Stimulated activated CD4-positive, alpha-beta T cell treated with anti-CD3 and anti-CD28 coated beads, Interleukin-1b, Interleukin-23, amount 100 ng/mL, for 48 hours (primary cell): ENCODE data around the gene SLC6A6.

Source experiments
- DNase-seq: peaks from one replicate; pipeline ENCODE4 v3.0.0-alpha.2; 2020

Gene SLC6A6

DNA sequence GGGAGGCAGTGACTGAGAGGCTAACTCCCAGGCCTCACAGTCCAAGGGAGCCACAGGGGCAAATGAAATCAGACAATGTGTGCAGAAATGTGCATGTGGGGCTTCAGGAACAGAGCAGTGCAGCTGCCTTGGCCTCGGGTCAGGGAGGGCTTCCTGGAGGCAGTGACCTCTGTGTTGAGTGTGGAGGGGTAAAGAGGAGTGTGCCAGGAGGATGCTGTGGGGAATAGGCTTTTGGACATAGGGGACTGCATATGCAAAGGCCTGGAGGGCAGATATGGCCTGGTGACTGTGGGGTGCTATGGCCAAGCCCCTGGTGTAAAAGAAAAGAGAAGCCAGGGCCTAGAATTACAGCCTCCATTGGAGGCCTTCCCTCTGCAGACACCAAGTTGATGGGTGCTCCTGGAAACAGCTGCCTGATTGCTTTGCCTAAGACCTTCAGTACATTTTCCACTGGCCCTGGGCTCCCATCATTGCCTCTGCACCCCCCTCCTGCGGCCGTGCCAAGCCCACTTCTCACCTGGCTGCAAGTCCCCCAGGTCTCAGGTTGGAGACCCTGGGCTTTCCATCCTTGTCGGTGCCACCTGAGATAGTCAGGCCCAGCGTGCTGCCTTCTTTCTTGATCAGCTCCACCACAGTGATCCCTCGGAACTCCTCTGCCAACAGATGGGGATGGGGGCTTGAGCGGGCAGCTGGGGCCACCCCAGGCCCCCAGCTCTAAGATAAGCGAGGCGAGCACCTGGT lies 122.7 kb downstream of the SLC6A6 start:
- no peak for DNase-seq

DNA sequence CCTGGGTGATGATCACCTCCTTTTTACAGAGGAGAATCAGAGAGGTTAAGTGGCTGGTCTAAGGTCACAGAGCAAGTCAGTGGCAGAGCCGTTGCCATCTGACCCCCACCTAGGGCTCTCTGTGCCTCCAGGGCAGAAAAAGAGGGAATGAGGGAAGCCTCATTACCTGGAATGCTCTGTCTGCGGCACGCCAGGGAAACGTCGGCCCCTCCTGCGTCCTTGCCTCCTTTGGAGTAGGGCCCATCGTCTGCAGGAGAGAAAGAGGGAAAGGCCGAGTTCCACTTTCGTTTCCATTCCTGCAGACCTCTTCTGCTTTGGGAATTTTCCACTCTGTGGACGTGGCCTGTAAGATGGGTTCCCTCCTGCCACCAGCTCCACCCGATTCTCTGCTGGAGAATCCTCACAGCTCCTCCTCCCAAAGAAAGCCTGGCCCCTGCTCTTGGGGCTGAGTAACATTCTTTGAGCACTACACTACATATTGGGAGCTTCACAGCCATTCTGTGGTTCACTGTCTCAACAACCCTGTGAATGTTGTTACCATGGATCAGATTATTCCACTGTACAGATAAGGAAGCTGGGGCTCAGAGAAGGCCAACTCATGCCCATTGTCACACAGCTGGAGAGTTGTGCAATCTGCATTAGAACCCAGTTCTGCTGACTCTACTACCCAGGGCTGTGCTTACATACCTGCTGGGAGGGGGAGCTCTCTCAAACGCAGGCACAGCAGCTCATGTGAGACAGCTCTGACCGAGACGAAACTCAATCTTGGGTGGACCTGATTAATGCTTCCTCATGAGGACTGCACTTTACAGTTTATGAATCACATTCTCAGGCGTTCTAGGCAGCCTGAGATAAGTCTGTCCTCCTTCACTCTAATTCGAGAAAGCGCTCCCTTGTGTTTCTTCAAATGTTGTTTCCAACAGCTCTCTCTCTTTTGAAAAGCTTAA lies 123.6 kb downstream of the SLC6A6 start:
- peak; percentile 13 for DNase-seq

DNA sequence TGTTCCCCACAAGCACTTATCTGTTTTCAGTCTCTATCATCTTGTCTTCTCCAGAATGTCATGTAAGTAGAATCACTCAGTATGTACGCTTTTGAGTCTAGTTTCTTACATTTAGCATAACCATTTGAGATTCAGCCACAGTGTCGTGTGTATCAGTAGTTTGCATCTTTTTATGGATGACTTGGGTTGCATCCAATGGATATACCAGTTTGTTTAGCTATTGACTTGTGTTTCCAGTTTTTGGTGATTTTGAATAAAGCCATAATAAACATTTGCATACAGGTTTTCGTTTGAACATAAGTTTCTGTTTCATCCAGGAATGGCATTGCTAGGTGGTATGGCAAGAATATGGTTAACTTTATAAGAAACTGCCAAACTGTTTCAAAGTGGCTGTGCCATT lies 125.7 kb downstream of the SLC6A6 start:
- no peak for DNase-seq

DNA sequence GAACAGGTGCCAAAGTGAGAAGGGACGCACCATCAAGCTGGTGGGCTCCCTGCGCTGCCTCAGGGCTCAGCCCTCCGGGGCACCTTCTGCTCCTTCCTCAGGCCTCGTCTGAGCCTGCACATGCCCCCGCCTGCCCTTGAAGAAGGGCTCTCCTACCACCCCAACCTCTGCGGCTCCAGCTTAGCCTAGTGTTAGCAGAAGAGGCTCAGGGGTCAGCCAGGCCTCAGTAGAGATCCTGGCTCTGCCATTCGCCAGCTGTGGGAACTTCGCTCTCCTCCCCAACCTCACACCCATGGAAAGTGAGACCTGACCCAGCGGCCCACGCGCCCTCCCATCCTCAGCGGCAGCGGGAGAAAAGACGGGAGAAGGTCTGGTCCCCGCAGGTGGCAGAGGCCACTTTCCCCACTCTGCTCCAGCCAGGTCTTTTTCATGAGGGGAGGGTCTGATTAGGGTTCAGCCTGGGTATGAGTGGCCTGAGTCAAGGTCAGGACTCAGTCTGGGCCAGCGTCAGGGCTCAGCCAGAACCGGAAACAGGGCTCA lies 129.5 kb downstream of the SLC6A6 start:
- no peak for DNase-seq

DNA sequence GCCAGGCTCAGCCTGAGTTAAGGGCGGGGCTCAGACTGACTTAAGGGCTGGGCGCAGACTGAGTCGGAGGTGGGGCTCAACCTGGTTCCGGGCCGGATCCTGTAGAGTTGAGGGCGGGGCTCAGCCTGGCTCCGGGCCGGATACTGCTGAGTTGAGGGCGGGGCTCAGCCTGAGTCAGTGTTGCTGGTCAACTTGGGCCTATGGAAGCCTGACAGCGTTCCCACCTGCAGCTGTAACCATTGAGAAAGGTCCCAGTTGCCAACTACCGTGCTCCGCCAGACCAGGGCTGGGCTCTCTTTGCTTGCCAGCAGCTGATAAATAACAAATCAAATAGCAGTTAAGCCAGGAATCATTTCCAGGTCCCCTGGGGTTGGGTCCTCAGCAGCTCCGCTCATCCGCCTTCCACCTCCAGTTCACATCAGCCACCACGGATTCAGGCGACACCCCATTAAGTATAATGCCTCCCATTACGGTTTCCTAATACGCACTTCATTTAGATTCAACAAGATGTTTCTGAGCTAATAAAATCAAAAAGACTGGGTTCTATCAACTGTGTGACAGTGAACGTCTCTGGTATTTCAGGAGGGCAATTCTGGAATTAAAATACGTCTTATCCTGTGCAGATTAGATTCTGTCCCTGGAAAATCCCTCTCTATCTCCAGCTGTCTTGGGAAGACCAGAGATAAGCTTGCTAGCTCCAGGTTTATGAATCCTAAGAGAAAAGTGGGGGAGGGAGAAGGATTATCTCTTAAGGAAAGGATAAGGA lies 130.5 kb downstream of the SLC6A6 start:
- no peak for DNase-seq

DNA sequence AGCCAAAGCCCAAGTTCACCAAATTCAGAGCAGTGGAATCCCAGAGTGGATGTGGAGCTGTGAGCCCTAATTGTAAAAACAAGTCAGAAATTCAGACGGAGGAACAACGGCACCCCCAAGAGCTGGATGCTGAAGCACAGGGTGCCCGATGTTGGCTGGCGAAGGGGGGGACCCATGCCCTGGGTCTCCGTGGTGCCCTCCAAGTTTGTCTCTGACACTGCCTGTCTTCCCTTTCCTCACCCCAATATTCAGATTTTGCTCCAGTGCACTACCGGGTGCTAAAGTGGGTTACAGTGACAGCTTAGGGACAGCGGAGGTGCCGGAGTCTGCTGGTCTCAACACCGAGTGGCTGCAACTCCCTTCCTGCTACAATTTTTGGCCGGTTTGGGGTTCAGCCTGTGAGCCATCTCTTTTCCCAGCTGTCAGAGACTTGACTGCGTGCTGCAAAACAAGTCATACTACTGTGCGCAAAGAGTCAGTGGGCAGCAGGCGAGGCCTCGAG lies 131.1 kb downstream of the SLC6A6 start:
- DNase-seq: no peak

DNA sequence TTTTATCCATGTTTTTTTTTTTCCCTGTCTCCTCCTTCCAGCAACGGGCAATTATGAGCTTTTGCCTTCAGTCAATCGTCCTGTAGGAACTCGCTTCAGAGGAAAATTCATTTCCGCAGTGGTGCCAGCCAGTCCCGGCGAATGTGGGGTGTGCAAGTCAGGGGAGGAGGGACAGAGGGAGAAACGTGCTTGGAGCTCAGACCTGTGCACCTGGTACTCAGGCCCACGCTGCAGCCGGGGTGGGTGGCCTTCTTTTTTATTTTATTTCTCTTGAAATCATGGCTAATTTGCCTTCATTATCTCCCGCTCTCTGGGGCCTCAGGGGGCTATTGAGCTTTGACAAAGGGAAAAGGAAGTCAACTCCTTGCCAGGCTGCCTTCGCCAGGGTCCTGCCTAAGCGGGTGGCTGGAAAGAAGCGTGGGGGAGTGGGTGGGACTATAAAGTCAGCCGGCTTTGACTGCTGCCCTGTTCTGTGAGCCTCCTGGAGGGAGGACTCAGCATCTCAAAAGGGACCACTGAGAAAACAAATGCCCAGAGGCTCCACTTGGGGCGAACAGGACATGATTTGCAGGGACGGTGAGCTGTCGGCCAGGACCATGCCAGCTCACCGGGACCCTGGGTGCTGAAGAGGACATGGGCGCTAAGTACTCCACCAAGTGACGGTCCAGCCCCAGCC lies 132.2 kb downstream of the SLC6A6 start:
- DNase-seq: no peak

DNA sequence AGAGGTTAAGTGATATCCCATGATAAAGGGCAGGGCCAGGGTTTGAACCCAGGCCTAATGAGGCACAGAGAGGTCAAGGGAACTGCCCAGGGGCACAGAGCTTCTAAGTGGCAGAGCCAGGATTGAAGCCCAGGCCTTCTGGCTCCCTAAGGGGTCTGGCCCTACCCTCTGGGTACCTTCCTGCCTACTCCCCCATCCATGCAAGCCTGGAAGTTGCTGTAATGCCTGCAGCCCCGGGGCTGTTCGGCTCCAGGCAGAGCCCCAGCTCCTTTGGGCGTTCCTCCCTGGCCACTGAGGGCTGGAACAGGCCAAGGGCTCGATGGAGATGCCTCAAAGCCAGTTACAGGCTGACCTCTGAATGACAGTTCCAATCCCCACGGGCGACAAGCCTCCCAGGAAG lies 133.2 kb downstream of the SLC6A6 start:
- DNase-seq: no peak

DNA sequence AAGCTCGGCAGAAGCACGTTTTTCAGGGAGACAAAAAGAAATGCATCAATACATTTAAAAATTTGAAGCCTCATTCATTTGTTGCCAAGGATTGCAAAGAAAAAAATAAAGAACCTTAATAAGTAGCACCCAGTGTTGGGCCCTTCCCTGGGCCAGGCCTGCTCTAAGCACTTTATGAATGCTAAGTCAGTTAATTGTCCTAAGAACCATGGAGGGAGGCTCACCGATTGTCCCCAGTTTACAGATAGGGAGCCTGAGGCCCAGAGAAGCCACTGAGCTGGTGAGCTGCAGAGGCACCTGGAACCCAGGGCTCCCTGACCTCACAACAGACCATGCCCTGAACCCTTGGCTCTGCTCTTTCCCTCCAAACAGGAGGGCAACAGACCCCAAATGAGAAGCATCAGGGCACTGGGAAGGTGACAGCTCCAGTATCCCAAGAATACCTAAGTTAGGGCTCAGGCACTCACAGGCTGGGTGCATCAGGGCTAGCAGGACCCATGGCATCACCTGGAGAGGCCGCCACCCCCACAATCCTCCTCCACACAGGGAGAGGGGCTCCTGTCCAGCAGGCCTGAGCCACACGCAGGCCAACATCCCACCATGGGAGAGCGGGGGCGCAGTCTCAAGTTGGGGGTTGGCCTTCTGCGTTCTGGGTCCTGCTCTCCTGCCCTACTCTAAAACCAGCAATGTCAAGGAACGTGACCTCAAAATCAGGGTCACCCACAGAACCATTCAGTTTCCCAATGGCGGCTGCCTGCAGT lies 133.8 kb downstream of the SLC6A6 start:
- DNase-seq: no peak

DNA sequence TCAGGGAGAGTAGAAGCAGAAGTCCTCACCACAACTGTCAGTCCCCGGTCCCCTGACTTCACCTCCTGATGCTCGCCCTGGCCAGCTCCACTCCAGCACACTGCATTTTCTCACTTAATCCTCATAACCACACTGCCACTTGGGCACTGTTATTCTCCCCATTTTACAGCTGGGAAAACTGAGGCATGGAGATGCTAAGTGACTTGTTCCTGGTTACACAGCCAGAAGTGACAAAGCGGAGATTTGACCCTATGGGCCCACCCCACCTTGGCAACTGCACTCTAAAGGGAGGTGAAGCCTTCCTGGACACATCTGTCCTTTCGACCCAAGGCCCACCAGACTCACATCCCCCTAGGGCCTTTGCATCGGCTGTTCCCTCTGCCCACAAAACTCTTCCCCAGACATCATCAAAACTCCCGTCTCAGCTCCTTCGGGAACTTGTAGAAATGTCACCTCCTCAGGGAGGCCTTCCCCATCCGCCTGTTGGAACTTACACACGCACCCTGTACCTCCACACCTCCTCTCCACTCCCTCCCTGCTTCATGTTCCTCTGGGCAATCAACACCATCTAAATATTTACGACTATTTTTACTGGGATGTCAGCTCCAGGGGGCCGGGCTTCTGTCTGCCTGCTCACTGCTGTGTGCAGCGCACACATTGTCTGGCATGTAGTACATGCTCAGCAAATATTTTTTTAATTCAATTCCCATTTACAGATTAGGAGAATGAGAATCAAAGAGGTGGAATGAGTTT lies 134.6 kb downstream of the SLC6A6 start:
- no peak for DNase-seq

DNA sequence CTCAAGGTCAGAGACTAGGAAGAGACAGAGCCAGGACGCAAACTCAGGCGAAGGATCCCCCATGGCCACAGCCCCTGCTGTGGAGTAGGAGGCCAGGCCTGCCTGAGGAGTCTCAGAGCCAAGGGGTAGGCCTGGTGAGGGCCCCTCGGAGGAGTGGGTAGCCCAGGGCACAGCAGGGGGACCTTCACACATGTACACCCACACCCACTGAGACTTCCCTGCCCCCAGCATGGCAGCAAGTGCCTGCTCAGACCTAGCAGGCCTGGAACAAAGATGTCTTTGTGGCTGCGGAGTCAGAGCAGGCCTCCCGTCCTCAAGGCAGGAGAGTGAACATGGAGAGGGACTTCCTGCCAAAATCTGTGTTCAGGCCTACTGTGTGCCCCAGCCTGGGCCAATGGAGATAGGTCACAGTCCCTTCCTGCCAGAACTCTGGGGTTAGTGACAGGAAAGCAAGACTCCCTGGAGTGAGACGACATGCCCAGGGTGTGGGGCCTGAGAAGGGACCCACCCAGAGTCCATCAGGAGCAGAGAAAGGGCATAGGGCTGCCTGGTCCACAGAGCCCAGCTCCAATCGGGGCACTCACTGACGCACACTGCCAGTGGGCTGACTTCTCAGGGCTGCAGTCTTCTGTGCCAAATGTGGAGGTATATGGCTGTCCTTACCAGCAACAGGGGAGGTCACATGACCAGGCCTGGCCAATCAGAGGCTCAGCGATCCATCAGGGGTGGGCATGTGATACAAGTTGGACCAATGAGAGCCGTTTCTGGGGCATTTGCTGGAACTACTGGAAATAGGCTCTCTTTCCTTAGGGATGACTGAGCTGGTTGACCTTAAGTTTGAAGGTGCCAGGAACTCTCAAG lies 135.4 kb downstream of the SLC6A6 start:
- DNase-seq: peak; percentile 20

DNA sequence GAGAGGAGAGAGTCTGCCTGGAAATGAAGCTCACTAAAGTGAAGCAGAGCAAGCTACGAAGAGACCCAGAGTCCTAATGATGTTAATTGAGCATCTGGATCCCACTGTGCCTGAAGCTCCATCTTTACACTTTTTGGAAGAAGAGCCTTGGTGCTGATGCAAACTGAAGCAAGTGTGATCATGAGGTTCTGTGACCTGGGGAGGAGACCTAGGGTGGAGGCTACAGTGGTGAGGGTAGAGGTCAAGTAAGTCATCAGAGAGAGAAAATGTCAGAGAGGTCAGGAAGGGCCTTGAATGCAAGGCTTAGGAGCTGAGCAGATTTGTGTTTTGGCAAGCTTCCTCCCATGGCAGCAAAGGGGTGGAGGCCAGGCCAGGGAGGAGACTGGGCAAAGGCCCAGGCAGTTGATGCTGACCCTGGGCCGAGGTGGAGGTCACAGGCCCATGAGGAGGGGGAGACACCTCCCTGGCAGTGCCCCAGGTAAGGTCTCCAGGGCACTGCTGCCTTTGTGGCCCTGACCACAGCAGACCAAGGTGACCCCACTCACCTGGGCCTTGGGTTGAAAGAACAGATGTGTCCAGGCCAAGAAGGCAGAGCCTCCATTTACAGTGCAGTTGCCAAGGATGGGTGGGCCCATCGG lies 136.2 kb downstream of the SLC6A6 start:
- no peak for DNase-seq
